CD14-positive monocyte (primary cell): ENCODE results near the gene FRMD3. TPM values are rescaled to one million over a fixed set of nuclear protein-coding genes. Genes with fewer than 3 reads are reported as not detected.

Source experiments
- DNase-seq, 3 donors: peaks; one replicate each; pipeline ENCODE4 v3.0.0-alpha.2; 2011 to 2022
- H2AFZ ChIP-seq: 2 replicates; pipeline ENCODE4 v1.6.0; 2012; ENCODE audit warnings: mild to moderate bottlenecking, low read depth, low read length, inconsistent platforms; ENCODE audit not compliant: insufficient read depth, poor library complexity, severe bottlenecking
- H3K27ac ChIP-seq, 2 donors: 1 replicate in 1 of 2; 2 replicates in 1 of 2; pipeline ENCODE4 v1.5.1; 2012 to 2013; ENCODE audit warnings: low read length in 2 of 2, control low read depth in 1 of 2, inconsistent platforms in 1 of 2, low read depth in 1 of 2, mild to moderate bottlenecking in 1 of 2
- H3K27me3 ChIP-seq, 2 donors: one replicate each; pipeline versions ENCODE4 v1.6.0 to v1.6.1; 2011 to 2013; ENCODE audit warnings: low read length in 2 of 2; ENCODE audit not compliant: control insufficient read depth in 2 of 2, insufficient read depth in 2 of 2
- H3K36me3 ChIP-seq, 2 donors: replicated peaks in 1 of 2; 1 replicate in 1 of 2; 2 replicates in 1 of 2; pipeline versions ENCODE4 v1.5.1 to v1.6.1; 2012 to 2013; ENCODE audit warnings: low read length in 2 of 2, control low read depth in 1 of 2, inconsistent platforms in 1 of 2, mild to moderate bottlenecking in 1 of 2; ENCODE audit not compliant: insufficient read depth in 2 of 2, control insufficient read depth in 1 of 2
- H3K4me1 ChIP-seq, 2 donors: 1 replicate in 1 of 2; 2 replicates in 1 of 2; pipeline versions ENCODE4 v1.5.1 to v1.6.1; 2012 to 2013; ENCODE audit warnings: low read length in 2 of 2, control low read depth in 1 of 2, inconsistent platforms in 1 of 2, mild to moderate bottlenecking in 1 of 2, moderate library complexity in 1 of 2; ENCODE audit not compliant: insufficient read depth in 2 of 2, control insufficient read depth in 1 of 2
- H3K4me2 ChIP-seq: replicated peaks from 2 replicates; pipeline ENCODE3; 2012; ENCODE audit warnings: low read length, moderate library complexity, mild to moderate bottlenecking; ENCODE audit not compliant: poor library complexity, severe bottlenecking; ENCODE audit errors: extremely low read depth
- H3K4me3 ChIP-seq, 3 experiments: fragments of 200-600 bp in 1 of 3; sonication (generic) in 1 of 3; replicated peaks in 1 of 3; 1 replicate in 2 of 3; 2 replicates in 1 of 3; pipeline ENCODE4 v1.5.1; 2011 to 2013; ENCODE audit warnings: low read length in 3 of 3, mild to moderate bottlenecking in 3 of 3, control low read depth in 2 of 3, low read depth in 2 of 3, inconsistent platforms in 1 of 3, moderate library complexity in 1 of 3
- H3K79me2 ChIP-seq: 2 replicates; pipeline ENCODE4 v1.6.0; 2012; ENCODE audit warnings: mild to moderate bottlenecking, control low read depth, inconsistent platforms, low read length, moderate library complexity; ENCODE audit not compliant: insufficient read depth
- H3K9ac ChIP-seq: 2 replicates; pipeline ENCODE4 v1.6.0; 2017; ENCODE audit warnings: low read length, mild to moderate bottlenecking; ENCODE audit not compliant: insufficient read depth, poor library complexity, severe bottlenecking
- H3K9me3 ChIP-seq, 2 donors: replicated peaks in 1 of 2; 1 replicate in 1 of 2; 2 replicates in 1 of 2; pipeline versions ENCODE4 v1.5.1 to v1.6.1; 2012 to 2013; ENCODE audit warnings: low read length in 2 of 2, control low read depth in 1 of 2; ENCODE audit not compliant: control insufficient read depth in 1 of 2, insufficient read depth in 1 of 2
- H4K20me1 ChIP-seq: 2 replicates; pipeline ENCODE4 v1.6.0; 2012; ENCODE audit warnings: mild to moderate bottlenecking, low read length, control low read depth, moderate library complexity; ENCODE audit not compliant: insufficient read depth
- H3K27ac Mint-ChIP-seq, 7 donors: one replicate each; pipeline ENCODE4 v1.8.0; 2020; ENCODE audit warnings: mild to moderate bottlenecking in 7 of 7, mixed read lengths in 7 of 7, moderate library complexity in 6 of 7, inconsistent platforms in 2 of 7
- H3K27me3 Mint-ChIP-seq, 3 donors: one replicate each; pipeline ENCODE4 v1.8.0; 2021 to 2022; ENCODE audit warnings: low read depth in 3 of 3, mild to moderate bottlenecking in 3 of 3, mixed read lengths in 3 of 3, moderate library complexity in 3 of 3, inconsistent platforms in 1 of 3
- H3K36me3 Mint-ChIP-seq, 2 donors: one replicate each; pipeline ENCODE4 v1.8.0; 2020; ENCODE audit warnings: mixed read lengths in 2 of 2, inconsistent platforms in 1 of 2, mild to moderate bottlenecking in 1 of 2
- H3K4me1 Mint-ChIP-seq: one replicate; pipeline ENCODE4 v1.8.0; 2020; ENCODE audit warnings: mild to moderate bottlenecking, mixed read lengths
- H3K4me3 Mint-ChIP-seq, 2 donors: one replicate each; pipeline ENCODE4 v1.8.0; 2020; ENCODE audit warnings: mild to moderate bottlenecking in 2 of 2, mixed read lengths in 2 of 2, moderate library complexity in 1 of 2
- H3K9me3 Mint-ChIP-seq, 7 donors: one replicate each; pipeline ENCODE4 v1.8.0; 2020 to 2022; ENCODE audit warnings: mixed read lengths in 7 of 7, mild to moderate bottlenecking in 6 of 7, moderate library complexity in 6 of 7, inconsistent platforms in 2 of 7
- CTCF ChIP-seq: fragments of 200-600 bp; IDR thresholded peaks from one replicate; pipeline ENCODE4 v1.8.0; 2022; ENCODE audit warnings: antibody characterized with exemption, mild to moderate bottlenecking
- WGBS: methylation state at CpG from one replicate; pipeline ENCODE4 v1.1.5; 2013; ENCODE audit warnings: missing lambda C conversion rate; ENCODE audit not compliant: insufficient coverage; 5-methylcytosine and 5-hydroxymethylcytosine counted together
- intact Hi-C, 2 donors: fragments of 100-400 bp; cut with micrococcal nuclease; formaldehyde crosslinking; loops; one replicate each; pipeline versions ENCODE4 v1.15.0 to v1.15.1; 2023
- polyA plus RNA-seq, 3 donors: library from polyadenylated mRNA; depleted of rRNA in 1 of 3; unstranded in 2 of 3; stranded (reverse) in 1 of 3; fragments of 300-500 nt in 2 of 3; fragments of >200 nt in 1 of 3; fragmentation: Illumina TruSeq in 2 of 3; gene quantifications; 1 replicate in 2 of 3; 2 replicates in 1 of 3; pipeline ENCODE4 v1.2.3, GENCODE V29; 2012 to 2021

The FRMD3 gene
- polyA plus RNA-seq, 3 donors = 2.8 to 9.8 (median 4.2) TPM

DNA sequence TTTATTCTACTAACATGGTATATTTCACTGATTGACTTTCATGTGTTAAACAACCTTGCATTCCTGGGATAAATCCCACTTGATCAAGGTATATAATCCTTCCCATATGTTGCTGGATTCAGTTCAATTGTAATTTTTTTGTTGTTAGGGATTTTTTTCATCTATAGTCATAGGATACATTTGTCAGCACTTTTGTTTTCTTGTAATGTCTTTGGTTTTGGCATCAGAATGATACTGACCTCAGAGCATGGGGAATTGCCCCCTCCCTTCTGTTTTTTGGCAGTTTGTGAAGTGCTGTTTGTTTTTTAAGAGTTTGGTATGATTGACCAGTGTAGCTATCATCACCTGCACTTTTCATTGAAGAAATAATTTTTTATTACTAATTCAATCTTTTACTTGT, 298.5 kb downstream of the FRMD3 start:
- Histone ChIP-seq H3K4me2 (peak overlapping the region; percentile 64), H3K79me2 (no peaks in the 10 kb centered on the region)
- TF ChIP-seq CTCF = no peak

GRCh38 chr9:83238871-83239640, 299.1 kb downstream of the FRMD3 start:
- Histone ChIP-seq H3K27ac (peak overlapping the region in 1 of 2 donors; percentile 57), H3K9ac (peak overlapping the region; percentile 6), H2AFZ (no peak overlapping the region), H3K36me3 (no peaks in the 10 kb centered on the region), H3K4me1 (peaks cover 16 to 31% of the 10 kb centered on the region in 2 donors), H3K9me3 (no peaks in the 10 kb centered on the region), H4K20me1 (no peaks in the 10 kb centered on the region), H3K4me3 (peak overlapping the region in 2 of 3 experiments; percentile 16 to 50), H3K4me2 (peak overlapping the region; percentile 64), H3K27me3 (no peaks in the 10 kb centered on the region), H3K79me2 (no peaks in the 10 kb centered on the region)
- peaks cover 7 to 16% of the 10 kb centered on the region in 2 donors for H3K36me3 Mint-ChIP-seq
- DNase-seq = peak; percentile 77 to 89 (median 82)
- peaks cover 0 to 3% (median 1%) of the 10 kb centered on the region in 3 donors for H3K27me3 Mint-ChIP-seq
- H3K4me1 Mint-ChIP-seq = peaks cover 31% of the 10 kb centered on the region
- H3K4me3 Mint-ChIP-seq = peak overlapping the region; percentile 1 to 67
- H3K27ac Mint-ChIP-seq = peak overlapping the region; percentile 73 to 92 (median 83)
- intact Hi-C loops = no loop called here
- 93% methylated on average over 2 of the region's 6 CpGs for WGBS
- TF ChIP-seq CTCF = no peak
- peaks cover 0 to 6% (median 0%) of the 10 kb centered on the region in 7 donors for H3K9me3 Mint-ChIP-seq

More for the DNA sequence above, 298.5 kb downstream of the FRMD3 start:
- Mint-ChIP-seq H3K4me1 (peaks cover 31% of the 10 kb centered on the region), H3K27ac (peak overlapping the region; percentile 73 to 92 (median 83)), H3K4me3 (peak overlapping the region in 1 of 2 donors; percentile 67), H3K36me3 (peaks cover 7 to 18% of the 10 kb centered on the region in 2 donors), H3K27me3 (peaks cover 0 to 3% (median 1%) of the 10 kb centered on the region in 3 donors), H3K9me3 (peaks cover 0 to 6% (median 0%) of the 10 kb centered on the region in 7 donors)
- Histone ChIP-seq H3K27ac (peak overlapping the region in 1 of 2 donors; percentile 57), H3K27me3 (no peaks in the 10 kb centered on the region), H4K20me1 (no peaks in the 10 kb centered on the region), H3K36me3 (no peaks in the 10 kb centered on the region), H3K9ac (no peak overlapping the region), H3K4me3 (peak overlapping the region in 1 of 3 experiments; percentile 50), H2AFZ (no peak overlapping the region), H3K4me1 (peaks cover 16 to 31% of the 10 kb centered on the region in 2 donors), H3K9me3 (no peaks in the 10 kb centered on the region)
- DNase-seq = peak in 1 of 3 donors; percentile 14
- intact Hi-C loops = no loop called here
